Measurements from ENCODE around the gene RNF111. TPM values are rescaled to one million over a fixed set of nuclear protein-coding genes. Genes with fewer than 3 reads are reported as not detected.

The RNF111 gene
- total and polyA plus RNA-seq, 2 donors (not counting 1 experiment from before 2014, with no cell fraction given): 19.3 to 20.9 TPM

- no peaks in the 10 kb centered on the region for H3K36me3 ChIP-seq (ENCODE audit: control insufficient read depth, insufficient read depth, low read length)
- no peaks in the 10 kb centered on the region for H4K20me1 ChIP-seq (ENCODE audit: control insufficient read depth, extremely low read depth, insufficient read depth, low read length)
- no peak for DNase-seq (ENCODE audit: low read depth in 2 of 2)
- H3K4me2 ChIP-seq (ENCODE audit: extremely low read depth, insufficient read depth, low read length): no peak overlapping the region
- no peak for TF ChIP-seq EZH2 (IDR thresholded peaks at IDR 0.05; ENCODE audit: low read length, missing control alignments)
- TF ChIP-seq CTCF (conservative IDR thresholded peaks at IDR 0.05 in 1 of 2, IDR thresholded peaks at IDR 0.05 in 1 of 2; ENCODE audit: low read depth in 1 of 2, low read length in 2 of 2): no peak
- H3K9me3 ChIP-seq (ENCODE audit: control insufficient read depth, insufficient read depth, low read depth, low read length): no peaks in the 10 kb centered on the region
- H3K4me1 ChIP-seq (ENCODE audit: control insufficient read depth, extremely low read depth, insufficient read depth, low read length): no peaks in the 10 kb centered on the region
- no peak overlapping the region for H2AFZ ChIP-seq (ENCODE audit: low read length)
- no peaks in the 10 kb centered on the region for H3K27me3 ChIP-seq (ENCODE audit: control insufficient read depth, insufficient read depth, low read length)
- no peak overlapping the region for H3K9ac ChIP-seq (ENCODE audit: insufficient read depth, low read length)
- peaks cover 6% of the 10 kb centered on the region for H3K79me2 ChIP-seq (ENCODE audit: control insufficient read depth, insufficient read depth, low read length)
- H3K27ac ChIP-seq (ENCODE audit: insufficient read depth, low read length): no peak overlapping the region
- no peak overlapping the region for H3K4me3 ChIP-seq (replicated peaks in 1 of 4; ENCODE audit: control extremely low read depth in 1 of 4, insufficient read depth in 1 of 4, low read depth in 3 of 4, low read length in 4 of 4)
These were observed 41.0 kb downstream of the RNF111 start for GRCh38 chr15:59028387-59028955.

GRCh38 chr15:59029554-59029953 is 42.1 kb downstream of the RNF111 start:
- no peak overlapping the region for H2AFZ ChIP-seq (ENCODE audit: low read length)
- no peaks in the 10 kb centered on the region for H4K20me1 ChIP-seq (ENCODE audit: control insufficient read depth, extremely low read depth, insufficient read depth, low read length)
- no peak overlapping the region for H3K27ac ChIP-seq (ENCODE audit: insufficient read depth, low read length)
- no peak overlapping the region for H3K4me3 ChIP-seq (replicated peaks in 1 of 4; ENCODE audit: control extremely low read depth in 1 of 4, insufficient read depth in 1 of 4, low read depth in 3 of 4, low read length in 4 of 4)
- TF ChIP-seq EZH2 (IDR thresholded peaks at IDR 0.05; ENCODE audit: low read length, missing control alignments) (no peak), CTCF (conservative IDR thresholded peaks at IDR 0.05 in 1 of 2, IDR thresholded peaks at IDR 0.05 in 1 of 2; ENCODE audit: low read depth in 1 of 2, low read length in 2 of 2) (no peak)
- no peak for DNase-seq (ENCODE audit: low read depth in 2 of 2)
- peaks cover 6% of the 10 kb centered on the region for H3K79me2 ChIP-seq (ENCODE audit: control insufficient read depth, insufficient read depth, low read length)
- no peaks in the 10 kb centered on the region for H3K9me3 ChIP-seq (ENCODE audit: control insufficient read depth, insufficient read depth, low read depth, low read length)
- no peaks in the 10 kb centered on the region for H3K4me1 ChIP-seq (ENCODE audit: control insufficient read depth, extremely low read depth, insufficient read depth, low read length)
- no peak overlapping the region for H3K4me2 ChIP-seq (ENCODE audit: extremely low read depth, insufficient read depth, low read length)
- H3K9ac ChIP-seq (ENCODE audit: insufficient read depth, low read length): no peak overlapping the region
- no peaks in the 10 kb centered on the region for H3K36me3 ChIP-seq (ENCODE audit: control insufficient read depth, insufficient read depth, low read length)
- H3K27me3 ChIP-seq (ENCODE audit: control insufficient read depth, insufficient read depth, low read length): no peaks in the 10 kb centered on the region

- H4K20me1 ChIP-seq (ENCODE audit: control insufficient read depth, extremely low read depth, insufficient read depth, low read length): no peaks in the 10 kb centered on the region
- H3K9me3 ChIP-seq (ENCODE audit: control insufficient read depth, insufficient read depth, low read depth, low read length): no peaks in the 10 kb centered on the region
- H3K36me3 ChIP-seq (ENCODE audit: control insufficient read depth, insufficient read depth, low read length): no peaks in the 10 kb centered on the region
- no peak for DNase-seq (ENCODE audit: low read depth in 2 of 2)
- peaks cover 11% of the 10 kb centered on the region for H3K79me2 ChIP-seq (ENCODE audit: control insufficient read depth, insufficient read depth, low read length)
- H3K4me1 ChIP-seq (ENCODE audit: control insufficient read depth, extremely low read depth, insufficient read depth, low read length): no peaks in the 10 kb centered on the region
- no peak for TF ChIP-seq EZH2 (IDR thresholded peaks at IDR 0.05; ENCODE audit: low read length, missing control alignments)
- H3K27me3 ChIP-seq (ENCODE audit: control insufficient read depth, insufficient read depth, low read length): no peaks in the 10 kb centered on the region
- H2AFZ ChIP-seq (ENCODE audit: low read length): no peak overlapping the region
- no peak overlapping the region for H3K4me2 ChIP-seq (ENCODE audit: extremely low read depth, insufficient read depth, low read length)
- H3K4me3 ChIP-seq (replicated peaks in 1 of 4; ENCODE audit: control extremely low read depth in 1 of 4, insufficient read depth in 1 of 4, low read depth in 3 of 4, low read length in 4 of 4): no peak overlapping the region
- H3K27ac ChIP-seq (ENCODE audit: insufficient read depth, low read length): no peak overlapping the region
- no peak overlapping the region for H3K9ac ChIP-seq (ENCODE audit: insufficient read depth, low read length)
These were observed 47.7 kb downstream of the RNF111 start for GRCh38 chr15:59035201-59035600.

All from fibroblast of lung (primary cell).